GM19468 (cell line): Measurements from ENCODE around the gene SRSF9.

Experiments
- ATAC-seq: cut with Tn5 transposase; IDR thresholded peaks from one replicate; pipeline ENCODE4 v1.9.1; 2021; ENCODE audit warnings: mild to moderate bottlenecking, moderate library complexity, moderate number of reproducible peaks; ENCODE audit not compliant: unreplicated experiment; ENCODE audit errors: extremely low read depth

The SRSF9 gene

DNA sequence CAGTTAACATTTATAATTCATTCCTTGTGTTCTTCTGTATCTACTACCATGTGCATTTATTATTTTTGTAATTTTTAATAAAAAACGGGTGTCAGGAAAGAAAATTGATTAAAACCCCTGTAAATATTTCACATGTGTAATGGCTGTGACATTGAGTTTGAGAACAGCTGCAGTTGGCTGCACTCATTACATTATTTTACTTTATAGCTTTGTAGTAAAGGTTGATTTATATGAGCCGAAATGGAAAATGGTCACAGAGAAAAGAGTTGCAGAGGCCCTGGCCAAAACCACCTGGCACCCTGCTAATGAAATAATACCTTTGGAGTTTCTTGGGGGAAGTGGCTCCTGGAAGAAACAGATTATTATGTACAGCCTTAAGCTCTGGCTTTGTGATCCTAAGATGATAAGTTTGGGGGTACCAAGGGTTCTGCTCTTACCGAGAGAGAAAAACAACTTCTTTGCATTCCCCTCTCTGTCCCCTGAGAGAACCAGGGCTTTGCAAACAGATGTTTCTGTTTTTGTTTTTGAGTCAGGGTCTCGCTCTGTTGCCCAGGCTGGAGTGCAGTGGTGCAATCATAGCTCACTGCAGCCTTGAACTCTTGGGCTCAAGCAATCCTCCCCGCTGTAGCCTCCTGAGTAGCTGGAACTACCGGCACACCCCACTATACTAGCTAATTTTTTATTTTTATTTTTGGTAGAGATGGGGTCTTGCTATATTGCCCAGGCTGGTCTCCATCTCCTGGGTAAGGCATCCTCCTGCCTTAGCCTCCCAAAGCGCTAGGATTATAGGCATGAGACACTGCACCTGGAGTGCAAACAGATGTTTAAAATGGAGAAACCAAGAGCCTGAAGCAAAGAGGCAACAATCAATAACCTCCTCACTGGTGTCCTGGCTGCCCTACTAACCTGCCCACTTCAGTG, 16.7 kb upstream of the SRSF9 start:
- no peak for ATAC-seq

- no peak for ATAC-seq
Observed at GRCh38 chr12:120483621-120484020, 14.1 kb upstream of the SRSF9 start.

DNA sequence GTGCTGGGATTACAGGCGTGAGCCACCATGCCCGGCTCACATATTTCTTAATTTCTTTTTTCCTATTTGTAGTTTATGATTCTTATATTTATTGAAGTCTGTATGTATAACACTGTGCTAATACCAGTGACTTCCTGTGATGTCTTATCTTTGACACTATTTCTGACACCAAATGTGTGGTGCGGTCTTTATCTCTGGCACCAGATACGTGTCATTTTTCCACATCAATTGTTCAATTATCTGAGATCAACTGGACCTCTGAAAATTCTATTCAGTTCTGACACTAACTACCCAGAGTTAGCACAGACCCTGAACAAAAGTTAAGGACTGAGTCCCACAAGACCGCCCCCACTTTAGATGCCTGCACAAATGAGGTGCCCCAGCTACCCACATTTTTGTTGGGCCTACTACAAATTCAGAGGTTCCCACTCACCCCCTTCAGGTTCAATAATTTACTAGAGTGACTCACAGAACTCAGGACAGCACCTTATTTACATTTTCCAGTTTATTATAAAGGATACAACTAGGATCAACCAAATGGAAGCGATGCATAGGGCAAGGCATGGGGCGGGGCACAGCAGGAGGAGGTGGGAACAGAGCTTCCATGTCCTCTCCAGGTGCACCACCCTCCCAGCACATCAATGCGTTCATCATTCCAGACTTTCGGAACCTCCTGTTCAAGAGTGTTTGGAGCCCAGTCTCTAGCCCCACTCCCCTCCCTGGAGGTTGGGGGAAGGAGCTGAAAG, 11.6 kb upstream of the SRSF9 start:
- no peak for ATAC-seq

DNA sequence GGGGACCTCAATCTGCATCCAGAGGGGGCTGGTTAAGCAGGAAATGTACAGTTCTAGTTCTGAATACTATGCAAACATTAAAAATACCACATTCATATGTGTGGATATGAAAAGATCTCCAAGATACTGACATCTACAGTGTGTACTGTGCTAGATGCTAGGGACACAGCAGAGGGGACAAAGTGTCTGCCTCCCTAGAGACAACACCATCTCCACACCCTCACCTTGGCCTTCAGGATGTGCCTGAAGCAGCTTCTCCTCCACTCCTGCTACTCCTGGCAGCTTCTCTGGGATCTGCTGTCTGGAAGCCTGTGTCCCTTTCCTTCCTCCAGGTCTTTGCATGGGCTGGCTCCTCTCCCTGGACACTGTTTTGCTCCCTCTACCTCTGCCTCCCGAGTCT, 10.7 kb upstream of the SRSF9 start:
- ATAC-seq = no peak

DNA sequence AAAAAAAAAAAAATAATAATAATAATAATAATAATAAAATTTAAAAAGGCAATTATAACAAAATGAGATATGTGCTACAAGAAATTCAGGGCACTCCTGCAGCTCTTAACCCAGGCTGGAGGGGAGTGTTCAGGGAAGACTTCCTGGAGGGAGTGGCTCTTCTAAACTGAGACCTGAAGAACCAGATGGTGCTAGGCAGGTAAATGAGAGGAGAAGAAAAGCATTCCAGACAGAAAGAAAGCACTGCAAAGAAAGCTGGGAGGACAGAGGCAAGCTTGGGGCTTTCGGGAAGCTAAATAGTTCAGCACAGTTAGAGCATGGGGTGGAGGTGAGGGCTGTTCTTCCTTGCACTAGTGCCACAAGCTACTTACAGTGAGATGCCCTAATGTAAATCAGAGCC, 9.9 kb upstream of the SRSF9 start:
- ATAC-seq = no peak

- no peak for ATAC-seq
Observed at GRCh38 chr12:120475643-120476042, 6.1 kb upstream of the SRSF9 start.

DNA sequence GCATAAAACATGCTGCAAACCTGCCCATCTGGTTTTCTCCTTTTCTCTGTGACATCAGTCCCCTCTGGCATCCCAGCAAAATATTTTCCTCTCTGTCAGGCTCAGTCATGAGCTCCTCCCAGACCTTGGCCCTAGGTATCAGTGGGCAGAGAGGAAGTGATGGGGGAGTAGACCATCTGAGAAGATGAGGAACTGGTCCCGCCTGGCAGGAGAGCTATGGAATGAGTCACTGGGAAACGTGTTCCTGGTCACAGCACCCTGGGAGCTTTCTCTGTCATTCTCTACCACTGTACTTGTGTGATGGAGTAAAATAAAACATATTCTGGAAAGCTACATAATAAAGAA, 5.0 kb upstream of the SRSF9 start:
- ATAC-seq = no peak

- ATAC-seq = no peak
Observed at GRCh38 chr12:120473807-120474615, 4.5 kb upstream of the SRSF9 start.

DNA sequence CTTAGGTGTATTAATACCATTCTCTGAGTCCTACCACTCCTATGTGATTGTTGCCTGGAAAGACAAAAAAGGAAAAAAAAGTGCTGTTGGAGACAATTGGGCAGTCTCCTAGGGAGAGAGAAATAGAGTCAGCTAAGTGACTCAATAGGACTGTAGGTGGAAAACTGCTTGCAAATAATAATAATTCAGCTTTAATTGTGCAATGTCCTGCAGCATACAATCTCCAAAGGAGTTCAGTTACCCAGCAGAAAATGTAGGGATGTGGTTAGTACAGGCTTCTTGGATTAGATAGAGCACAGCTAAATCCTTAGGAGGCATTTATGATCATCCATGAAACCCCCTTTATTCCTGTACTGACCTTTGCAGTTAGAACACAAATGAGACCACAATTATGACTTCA, 3.0 kb upstream of the SRSF9 start:
- ATAC-seq = no peak

DNA sequence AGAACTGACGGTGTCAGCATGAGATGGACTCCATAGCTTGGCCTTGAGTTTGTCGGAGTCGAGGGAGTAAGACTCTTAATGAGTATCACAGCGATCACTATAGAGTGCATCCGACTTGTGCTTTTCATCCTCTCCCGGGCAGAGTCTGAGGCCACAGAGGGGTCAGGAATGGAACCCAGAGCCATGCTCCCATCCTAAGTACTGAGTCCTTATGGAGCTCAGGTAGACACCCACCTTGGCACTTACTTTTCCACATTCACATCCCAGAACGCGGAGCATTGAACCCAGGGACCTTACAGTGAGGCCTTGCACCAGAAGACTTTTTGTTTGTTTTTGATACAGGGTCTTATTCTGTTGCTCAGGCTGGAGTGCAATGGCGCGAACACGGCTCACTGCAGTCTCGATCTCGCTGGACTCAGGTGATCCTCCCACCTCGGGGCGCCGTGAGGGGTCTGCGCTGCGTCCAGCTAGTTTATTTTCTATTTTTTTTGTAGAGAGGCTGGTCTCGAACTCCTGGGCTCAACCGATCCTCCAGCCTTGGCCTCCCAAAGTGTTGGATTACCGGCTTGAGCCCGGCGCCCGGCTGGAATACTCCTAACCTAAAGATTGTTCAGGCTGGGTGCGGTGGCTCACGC, 719 bp upstream of the SRSF9 start:
- ATAC-seq = no peak

- no peak for ATAC-seq
Observed at GRCh38 chr12:120468821-120469449, 613 bp downstream of the SRSF9 start.

- ATAC-seq = no peak
Observed at GRCh38 chr12:120468325-120468820, 1.2 kb downstream of the SRSF9 start.

DNA sequence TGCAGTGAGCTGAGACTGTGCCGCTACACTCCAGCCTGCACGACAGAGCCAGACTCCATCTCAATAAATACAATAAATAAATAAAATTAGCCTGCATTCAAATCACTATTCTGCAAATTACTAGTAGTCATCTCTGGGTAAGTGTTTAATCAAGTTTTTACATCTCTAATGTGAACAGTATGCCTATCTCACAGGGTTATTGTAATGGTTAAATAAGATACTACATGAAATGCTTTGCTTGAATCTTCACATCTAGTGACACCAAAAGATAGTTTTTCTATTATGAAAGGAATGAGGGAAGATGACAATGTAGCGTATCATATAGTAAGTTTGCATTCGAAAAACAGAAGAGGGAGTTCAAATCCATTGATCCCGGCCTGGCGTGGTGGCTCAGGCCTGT, 2.1 kb downstream of the SRSF9 start:
- no peak for ATAC-seq

GRCh38 chr12:120466560-120467315, 2.8 kb downstream of the SRSF9 start:
- ATAC-seq = no peak

GRCh38 chr12:120465756-120466155, 3.8 kb downstream of the SRSF9 start:
- no peak for ATAC-seq

DNA sequence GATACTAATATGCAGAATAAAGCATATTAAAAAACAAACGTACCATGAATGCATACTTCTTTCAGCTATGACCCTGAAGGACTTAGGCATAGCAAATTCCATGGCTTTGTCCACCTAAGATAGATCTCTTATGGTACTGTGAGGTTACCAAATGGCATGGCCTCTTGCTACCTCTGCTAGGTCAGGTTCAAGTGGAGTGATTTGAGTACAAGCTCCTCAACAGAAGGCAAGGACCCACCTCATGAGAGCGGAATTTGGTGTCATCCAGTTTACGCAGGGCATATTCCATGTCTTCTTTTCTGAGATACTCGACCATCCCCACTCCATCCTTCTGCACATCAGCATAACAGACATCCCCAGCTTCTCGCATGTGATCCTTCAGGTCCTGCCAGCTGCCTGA, 5.8 kb downstream of the SRSF9 start:
- ATAC-seq = no peak

DNA sequence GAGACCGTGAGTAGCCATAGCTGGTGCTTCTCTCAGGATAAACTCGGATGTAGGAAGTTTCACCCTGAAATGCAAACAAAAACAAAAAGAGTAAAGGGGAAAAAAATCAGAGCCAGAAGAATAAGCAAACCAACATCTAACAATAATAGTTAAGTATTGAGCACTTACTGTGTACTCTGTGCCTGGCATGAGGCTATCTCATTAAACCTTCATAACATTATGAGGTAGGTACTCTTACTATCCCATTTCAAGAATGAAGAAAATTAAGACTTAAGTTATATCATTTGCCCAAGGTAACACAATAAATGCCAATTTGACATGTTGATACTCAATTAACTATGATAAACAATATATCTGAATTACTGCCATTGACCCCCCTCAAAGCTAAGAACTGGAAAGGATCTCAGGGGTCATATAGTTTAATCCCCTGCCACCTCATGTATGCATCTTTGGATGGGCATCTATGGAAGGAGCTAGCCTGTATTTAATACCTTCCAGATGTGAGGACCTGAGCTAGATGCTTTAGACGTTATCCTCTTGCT, 7.4 kb downstream of the SRSF9 start:
- no peak for ATAC-seq

DNA sequence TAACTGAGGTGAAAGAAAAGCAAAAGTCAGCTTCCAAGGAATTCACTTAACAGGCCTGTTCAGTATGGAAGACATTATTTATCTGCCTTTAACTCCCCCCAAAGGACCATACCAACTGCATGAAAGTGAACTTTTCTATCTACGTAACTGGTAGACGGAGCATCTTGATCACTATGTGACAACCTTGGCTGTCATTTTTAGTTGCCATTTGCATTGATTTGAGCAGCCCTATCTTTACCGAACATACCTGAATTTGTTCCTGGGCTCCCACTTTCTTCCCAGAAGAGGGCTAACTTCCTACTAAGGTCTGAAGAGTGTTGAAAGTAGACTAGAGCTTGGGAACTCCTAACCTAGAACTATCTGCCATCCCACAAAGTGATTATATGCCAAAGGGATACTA, 9.4 kb downstream of the SRSF9 start:
- no peak for ATAC-seq

- ATAC-seq = no peak
Observed at GRCh38 chr12:120457133-120457532, 12.4 kb downstream of the SRSF9 start.
